HepG2 (cell line): ENCODE data around the gene LYPLA2. TPM values are rescaled to one million over a fixed set of nuclear protein-coding genes. Genes with fewer than 3 reads are reported as not detected.

ENCODE experiments used
- AFF4 ChIP-seq: sonication (generic); formaldehyde crosslinking; IDR thresholded peaks from 2 replicates; pipeline ENCODE4 v1.4.0; 2020; ENCODE audit warnings: missing genetic modification reagents
- CBX5 ChIP-seq: sonication (generic); formaldehyde crosslinking; IDR thresholded peaks from 2 replicates; pipeline ENCODE4 v1.4.0; 2020; ENCODE audit warnings: missing genetic modification reagents, borderline replicate concordance
- CHD4 ChIP-seq: fragments of 200-600 bp; sonication (generic); IDR thresholded peaks from 2 replicates; pipeline ENCODE4 v1.7.0; 2017; ENCODE audit warnings: mild to moderate bottlenecking, low read length, borderline replicate concordance
- ETV5 ChIP-seq: IDR thresholded peaks from 2 replicates; pipeline ENCODE4 v1.6.1; 2018; ENCODE audit warnings: missing biosample characterization, missing genetic modification reagents, inconsistent platforms, borderline replicate concordance
- FOXC1 ChIP-seq: sonication (generic); formaldehyde crosslinking; IDR thresholded peaks from 2 replicates; pipeline ENCODE4 v1.8.0; 2022; ENCODE audit warnings: mild to moderate bottlenecking, missing genetic modification reagents, borderline replicate concordance
- HNRNPUL1 ChIP-seq: fragments of 200-400 bp; formaldehyde crosslinking; IDR thresholded peaks from 2 replicates; pipeline ENCODE4 v1.6.1; 2017; ENCODE audit warnings: low read depth, mild to moderate bottlenecking, low read length, moderate library complexity
- KAT8 ChIP-seq: IDR thresholded peaks from 2 replicates; pipeline ENCODE4 v1.6.1; 2016; ENCODE audit warnings: missing genetic modification reagents, missing compliant biosample characterization
- MTF2 ChIP-seq: sonication (generic); formaldehyde crosslinking; IDR thresholded peaks from 2 replicates; pipeline ENCODE4 v1.5.0; 2020; ENCODE audit warnings: missing genetic modification reagents, borderline replicate concordance
- MYC ChIP-seq: sonication (generic); formaldehyde crosslinking; IDR thresholded peaks from 2 replicates; pipeline ENCODE4 v1.9.0; 2021; ENCODE audit warnings: missing genetic modification reagents, borderline replicate concordance
- TBP ChIP-seq: sonication (generic); formaldehyde crosslinking; IDR thresholded peaks from 2 replicates; pipeline ENCODE4 v1.5.0; 2020; ENCODE audit warnings: missing genetic modification reagents
- ZFP41 ChIP-seq: sonication (generic); formaldehyde crosslinking; IDR thresholded peaks from 2 replicates; pipeline ENCODE4 v1.4.0; 2020; ENCODE audit warnings: mild to moderate bottlenecking, missing genetic modification reagents, borderline replicate concordance
- ZNF225 ChIP-seq: sonication (generic); formaldehyde crosslinking; IDR thresholded peaks from 2 replicates; pipeline ENCODE4 v1.4.0; 2020; ENCODE audit warnings: mild to moderate bottlenecking, missing genetic modification reagents
- ZNF234 ChIP-seq: sonication (generic); formaldehyde crosslinking; conservative IDR thresholded peaks from 2 replicates; pipeline ENCODE4 v1.5.1; 2020; ENCODE audit warnings: mild to moderate bottlenecking, missing genetic modification reagents
- ZNF484 ChIP-seq: sonication (generic); formaldehyde crosslinking; IDR thresholded peaks from 2 replicates; pipeline ENCODE4 v1.5.1; 2020; ENCODE audit warnings: mild to moderate bottlenecking, low read depth, missing genetic modification reagents, borderline replicate concordance
- ZNF737 ChIP-seq: sonication (generic); formaldehyde crosslinking; IDR thresholded peaks from 2 replicates; pipeline ENCODE4 v1.5.0; 2020; ENCODE audit warnings: missing genetic modification reagents, mild to moderate bottlenecking, borderline replicate concordance
- ZNF883 ChIP-seq: sonication (generic); formaldehyde crosslinking; IDR thresholded peaks from 2 replicates; pipeline ENCODE4 v1.5.1; 2020; ENCODE audit warnings: mild to moderate bottlenecking, missing genetic modification reagents; ENCODE audit errors: not compliant biosample characterization
- polyA plus RNA-seq, 8 experiments: library from polyadenylated mRNA; depleted of rRNA in 3 of 8; stranded (reverse) in 7 of 8; unstranded in 1 of 8; fragments of >200 nt; fragmentation: Illumina TruSeq in 4 of 8; extraction: Trizol in 4 of 8; gene quantifications; 2 replicates each; pipeline versions ENCODE4 v1.2.1 to v1.2.3, GENCODE V29; 2011 to 2016; ENCODE audit warnings: low read depth in 4 of 8, missing spikeins in 1 of 8, mixed read lengths in 1 of 8; ENCODE audit not compliant: insufficient read depth in 1 of 8
- total RNA-seq, 5 experiments: library from RNA; depleted of rRNA; stranded (reverse); fragments of >200 nt; fragmentation: Illumina TruSeq; extraction: Trizol; gene quantifications; 2 replicates each; pipeline ENCODE4 v1.2.3, GENCODE V29; 2016; ENCODE audit warnings: low read depth in 1 of 5
- TF ChIP-seq, protein P1 (sequence below): sonication (generic); formaldehyde crosslinking; IDR thresholded peaks from one replicate; pipeline ENCODE4 v1.5.1; 2020; ENCODE audit warnings: mild to moderate bottlenecking, missing genetic modification reagents; ENCODE audit errors: not compliant biosample characterization

LYPLA2 gene
- total and polyA plus RNA-seq, 2 of the 13 experiments (the other 11 are each of a cell fraction or from before 2014, with no cell fraction given), result 72.1 to 73.2 TPM

DNA sequence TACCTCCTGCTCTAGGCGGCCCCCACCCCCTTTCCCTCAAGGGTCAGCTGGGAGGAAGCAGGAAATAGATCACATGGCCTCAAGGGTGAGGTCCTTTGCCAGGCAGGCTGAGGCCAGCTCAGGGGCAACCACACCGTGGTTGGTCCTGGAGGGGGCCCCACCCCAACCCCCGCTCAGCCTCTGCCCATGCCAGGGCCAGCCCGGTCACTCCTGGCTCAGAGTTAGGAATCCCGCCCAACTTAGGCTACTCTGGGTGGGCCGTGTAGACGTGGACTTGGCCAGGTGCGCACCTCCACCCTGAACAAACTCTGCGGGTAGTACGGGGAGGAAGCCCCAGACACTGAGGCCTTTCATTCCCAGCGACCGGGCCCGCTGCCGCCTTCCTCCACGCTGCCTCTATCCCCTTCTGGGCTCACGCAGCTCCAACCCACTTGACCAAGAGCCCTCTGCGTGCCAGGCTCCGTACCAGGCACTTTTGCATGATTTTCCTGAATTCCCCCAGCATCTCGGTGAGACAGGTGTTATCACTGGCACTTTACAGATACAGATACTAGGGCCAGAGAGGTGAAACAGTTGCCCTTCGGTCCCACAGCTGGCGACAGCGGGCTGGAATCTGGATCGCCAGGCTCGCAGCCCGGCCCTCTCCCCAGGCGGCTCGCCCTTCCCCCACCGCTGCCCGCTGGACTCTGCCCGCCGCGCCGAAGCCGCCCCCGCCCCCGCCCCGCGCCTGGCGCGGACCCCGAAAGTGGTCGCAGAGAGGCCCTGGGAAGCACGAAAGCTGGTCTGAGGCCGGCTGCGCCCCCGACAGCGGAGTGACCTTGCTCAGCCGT is 8.8 kb downstream of the LYPLA2 start (continued):
- TF ChIP-seq ZNF225 (CRISPR knock-in tag), result no peak
- no peak; the same call in 1 of the 2 replicates for TF ChIP-seq CBX5 (CRISPR knock-in tag)
- TF ChIP-seq CHD4, result no peak
- TF ChIP-seq ZNF737 (CRISPR knock-in tag), result no peak
- TF ChIP-seq, protein P1, sequence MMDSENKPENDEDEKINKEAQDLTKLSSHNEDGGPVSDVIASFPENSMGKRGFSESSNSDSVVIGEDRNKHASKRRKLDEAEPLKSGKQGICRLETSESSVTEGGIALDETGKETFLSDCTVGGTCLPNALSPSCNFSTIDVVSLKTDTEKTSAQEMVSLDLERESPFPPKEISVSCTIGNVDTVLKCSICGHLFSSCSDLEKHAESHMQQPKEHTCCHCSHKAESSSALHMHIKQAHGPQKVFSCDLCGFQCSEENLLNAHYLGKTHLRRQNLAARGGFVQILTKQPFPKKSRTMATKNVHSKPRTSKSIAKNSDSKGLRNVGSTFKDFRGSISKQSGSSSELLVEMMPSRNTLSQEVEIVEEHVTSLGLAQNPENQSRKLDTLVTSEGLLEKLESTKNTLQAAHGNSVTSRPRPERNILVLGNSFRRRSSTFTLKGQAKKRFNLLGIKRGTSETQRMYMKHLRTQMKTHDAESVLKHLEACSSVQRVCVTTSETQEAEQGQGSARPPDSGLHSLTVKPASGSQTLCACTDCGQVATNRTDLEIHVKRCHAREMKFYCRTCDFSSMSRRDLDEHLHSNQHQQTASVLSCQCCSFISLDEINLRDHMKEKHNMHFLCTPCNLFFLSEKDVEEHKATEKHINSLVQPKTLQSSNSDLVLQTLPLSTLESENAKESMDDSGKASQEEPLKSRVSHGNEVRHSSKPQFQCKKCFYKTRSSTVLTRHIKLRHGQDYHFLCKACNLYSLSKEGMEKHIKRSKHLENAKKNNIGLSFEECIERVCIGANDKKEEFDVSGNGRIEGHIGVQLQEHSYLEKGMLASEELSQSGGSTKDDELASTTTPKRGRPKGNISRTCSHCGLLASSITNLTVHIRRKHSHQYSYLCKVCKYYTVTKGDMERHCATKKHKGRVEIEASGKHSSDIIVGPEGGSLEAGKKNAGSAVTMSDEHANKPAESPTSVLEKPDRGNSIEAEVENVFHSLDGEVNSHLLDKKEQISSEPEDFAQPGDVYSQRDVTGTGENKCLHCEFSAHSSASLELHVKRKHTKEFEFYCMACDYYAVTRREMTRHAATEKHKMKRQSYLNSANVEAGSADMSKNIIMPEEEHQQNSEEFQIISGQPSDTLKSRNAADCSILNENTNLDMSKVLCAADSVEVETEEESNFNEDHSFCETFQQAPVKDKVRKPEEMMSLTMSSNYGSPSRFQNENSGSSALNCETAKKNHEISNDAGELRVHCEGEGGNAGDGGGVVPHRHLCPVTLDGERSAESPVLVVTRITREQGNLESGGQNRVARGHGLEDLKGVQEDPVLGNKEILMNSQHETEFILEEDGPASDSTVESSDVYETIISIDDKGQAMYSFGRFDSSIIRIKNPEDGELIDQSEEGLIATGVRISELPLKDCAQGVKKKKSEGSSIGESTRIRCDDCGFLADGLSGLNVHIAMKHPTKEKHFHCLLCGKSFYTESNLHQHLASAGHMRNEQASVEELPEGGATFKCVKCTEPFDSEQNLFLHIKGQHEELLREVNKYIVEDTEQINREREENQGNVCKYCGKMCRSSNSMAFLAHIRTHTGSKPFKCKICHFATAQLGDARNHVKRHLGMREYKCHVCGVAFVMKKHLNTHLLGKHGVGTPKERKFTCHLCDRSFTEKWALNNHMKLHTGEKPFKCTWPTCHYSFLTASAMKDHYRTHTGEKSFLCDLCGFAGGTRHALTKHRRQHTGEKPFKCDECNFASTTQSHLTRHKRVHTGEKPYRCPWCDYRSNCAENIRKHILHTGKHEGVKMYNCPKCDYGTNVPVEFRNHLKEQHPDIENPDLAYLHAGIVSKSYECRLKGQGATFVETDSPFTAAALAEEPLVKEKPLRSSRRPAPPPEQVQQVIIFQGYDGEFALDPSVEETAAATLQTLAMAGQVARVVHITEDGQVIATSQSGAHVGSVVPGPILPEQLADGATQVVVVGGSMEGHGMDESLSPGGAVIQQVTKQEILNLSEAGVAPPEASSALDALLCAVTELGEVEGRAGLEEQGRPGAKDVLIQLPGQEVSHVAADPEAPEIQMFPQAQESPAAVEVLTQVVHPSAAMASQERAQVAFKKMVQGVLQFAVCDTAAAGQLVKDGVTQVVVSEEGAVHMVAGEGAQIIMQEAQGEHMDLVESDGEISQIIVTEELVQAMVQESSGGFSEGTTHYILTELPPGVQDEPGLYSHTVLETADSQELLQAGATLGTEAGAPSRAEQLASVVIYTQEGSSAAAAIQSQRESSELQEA, result no peak
- no peak for TF ChIP-seq HNRNPUL1
- no peak for TF ChIP-seq KAT8
- TF ChIP-seq ZNF484 (CRISPR knock-in tag), result no peak
- no peak for TF ChIP-seq TBP
- TF ChIP-seq ZFP41 (CRISPR knock-in tag), result no peak
- TF ChIP-seq AFF4, result no peak
- peak; percentile 70; the same call in 1 of the 2 replicates for TF ChIP-seq ZNF234 (CRISPR knock-in tag)
- TF ChIP-seq MYC, result no peak
- no peak for TF ChIP-seq ZNF883
- TF ChIP-seq ETV5 (CRISPR knock-in tag), result peak; percentile 84; the same call in 1 of the 2 replicates
- peak; percentile 83; the same call in 1 of the 2 replicates for TF ChIP-seq MTF2 (CRISPR knock-in tag)
- no peak for TF ChIP-seq FOXC1
